HG03432 (cell line): ENCODE data around the gene ZBTB37.
"Not testable (repeated sequence)": the region's sequence is repeated elsewhere in the genome, so short reads cannot be mapped to it uniquely, and the experiment has no call there.

ENCODE experiments used
- ATAC-seq: cut with Tn5 transposase; IDR thresholded peaks from one replicate; pipeline ENCODE4 v1.9.1; 2021; ENCODE audit warnings: mild to moderate bottlenecking, moderate library complexity; ENCODE audit not compliant: unreplicated experiment

Gene ZBTB37

DNA sequence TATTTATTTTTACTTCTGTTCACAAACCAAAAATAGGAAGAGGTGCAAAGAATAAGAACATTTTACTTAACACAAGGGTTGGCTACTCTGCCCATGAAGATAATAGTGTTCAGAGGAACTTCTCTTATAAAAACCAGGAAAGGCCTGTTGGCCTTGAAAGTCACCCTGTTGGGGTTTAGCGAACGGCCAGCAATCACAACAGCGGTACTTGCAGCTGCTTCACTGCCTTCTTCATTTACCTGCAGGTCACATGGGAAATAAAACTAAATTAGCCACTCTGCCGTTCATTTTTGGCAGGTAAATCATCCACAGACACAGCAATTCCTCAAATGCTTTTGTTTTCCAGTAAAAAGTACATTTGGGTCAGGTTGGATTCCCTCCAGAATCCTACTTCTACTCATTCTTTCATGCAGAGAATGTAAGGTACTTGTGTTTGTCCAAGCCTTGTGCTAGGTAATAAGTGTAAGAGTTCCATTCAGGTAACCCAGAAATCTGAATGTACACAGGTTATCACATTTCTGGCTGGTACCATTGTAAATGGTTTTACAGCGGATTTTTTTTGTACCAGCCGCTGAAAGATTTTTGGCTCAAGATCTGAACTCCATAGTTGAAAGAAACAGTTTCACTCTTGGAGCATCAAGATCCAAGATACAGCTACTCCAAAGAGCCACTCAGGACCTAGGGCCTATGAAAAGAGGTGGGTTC is 35.8 kb downstream of the ZBTB37 start:
- ATAC-seq, result no peak

DNA sequence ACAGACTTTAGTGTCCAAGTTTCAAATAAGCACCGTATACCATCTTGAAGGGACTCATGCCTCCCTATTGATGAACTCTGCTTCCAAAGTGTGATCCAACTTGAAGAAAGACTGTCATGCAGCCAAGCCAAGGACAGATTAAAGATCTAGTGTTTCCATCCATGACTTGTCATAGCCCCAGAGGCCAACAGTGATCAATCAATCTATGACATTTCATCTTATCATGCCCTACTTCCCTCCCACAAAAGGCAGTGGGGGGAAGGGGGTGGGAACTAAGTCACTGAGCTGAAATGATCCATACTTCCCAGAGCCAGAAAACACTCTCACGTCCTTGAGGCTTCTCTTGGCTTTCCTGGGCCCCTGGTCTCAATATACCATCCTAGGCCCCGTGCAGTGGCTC is 44.9 kb downstream of the ZBTB37 start:
- no peak for ATAC-seq

DNA sequence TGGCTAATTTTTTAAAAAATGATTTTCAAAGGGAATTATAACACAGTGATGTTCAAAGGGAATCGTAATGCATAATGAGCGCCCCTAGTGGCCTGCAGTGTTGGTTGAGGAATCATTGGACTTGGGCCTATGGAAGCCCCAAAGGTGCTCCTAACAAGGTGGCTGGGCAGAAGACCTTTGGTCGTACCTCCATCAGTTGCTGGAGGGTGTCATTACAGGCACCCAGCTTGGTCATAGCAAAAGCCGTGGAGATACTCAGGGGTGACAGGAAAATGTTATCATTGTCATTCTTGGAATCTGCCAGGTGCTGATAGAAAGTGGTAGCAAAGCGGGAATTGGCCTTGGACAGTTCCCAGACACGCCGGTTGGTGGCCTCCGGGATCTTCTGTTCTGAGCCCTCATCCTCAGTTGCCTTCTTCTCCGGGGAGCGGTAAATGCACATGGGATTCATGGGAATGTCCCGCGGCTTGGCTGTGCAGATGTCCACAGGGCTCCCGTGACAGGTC is 46.2 kb downstream of the ZBTB37 start:
- ATAC-seq, result no peak

GRCh38 chr1:173915596-173915995 is 47.4 kb downstream of the ZBTB37 start:
- ATAC-seq, result no peak

GRCh38 chr1:173916667-173917066 is 48.5 kb downstream of the ZBTB37 start:
- no peak for ATAC-seq

DNA sequence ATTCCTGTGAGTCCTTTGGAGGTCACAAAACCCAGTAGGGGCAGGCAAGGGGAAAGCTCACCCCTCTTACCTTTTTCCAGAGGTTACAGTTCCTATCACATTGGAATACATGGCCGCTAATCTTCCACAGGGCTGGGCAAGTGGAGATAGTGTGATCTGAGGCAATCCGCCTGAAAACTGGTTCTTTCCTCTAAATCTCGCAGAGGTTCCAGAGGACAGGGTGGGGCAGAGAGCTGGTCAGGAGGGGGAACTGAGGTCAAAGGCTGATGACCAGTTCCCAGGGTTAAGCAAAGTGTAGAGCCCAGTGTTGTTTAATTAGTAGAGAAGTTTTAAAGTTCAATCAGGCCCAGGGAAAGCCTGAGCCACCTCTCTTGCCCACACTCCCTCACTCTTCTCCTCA is 49.0 kb downstream of the ZBTB37 start, which contains the start of gene SERPINC1:
TSS of gene SERPINC1 (minus strand) at position 179 of the 400 bp plus-strand sequence. CDS start at position 111, 68 bp downstream.
- ATAC-seq, result no peak

- no peak for ATAC-seq
Observed at GRCh38 chr1:173917635-173918493, 49.7 kb downstream of the ZBTB37 start.

- ATAC-seq, result no peak
Observed at GRCh38 chr1:173920861-173921260, 52.7 kb downstream of the ZBTB37 start.

GRCh38 chr1:173925306-173926242 is 57.4 kb downstream of the ZBTB37 start:
- ATAC-seq, result no peak

DNA sequence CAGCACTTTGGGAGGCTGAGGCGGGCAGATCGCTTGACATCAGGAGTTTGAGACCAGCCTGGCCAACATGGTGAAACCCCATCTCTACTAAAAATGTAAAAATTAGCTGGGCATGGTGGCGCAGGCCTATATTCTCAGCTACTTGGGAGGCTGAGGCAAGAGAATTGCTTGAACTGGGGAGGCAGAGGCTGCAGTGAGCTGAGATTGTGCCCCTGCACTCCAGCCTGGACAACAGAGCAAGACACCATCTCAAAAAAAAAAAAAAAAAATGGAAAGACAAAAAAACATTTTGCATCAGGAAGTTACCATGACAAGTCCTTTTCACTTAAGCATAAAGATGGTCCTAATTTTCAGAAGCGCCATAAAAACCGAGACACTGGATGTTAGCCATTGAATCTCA is 62.4 kb downstream of the ZBTB37 start:
- not testable (repeated sequence) for ATAC-seq

DNA sequence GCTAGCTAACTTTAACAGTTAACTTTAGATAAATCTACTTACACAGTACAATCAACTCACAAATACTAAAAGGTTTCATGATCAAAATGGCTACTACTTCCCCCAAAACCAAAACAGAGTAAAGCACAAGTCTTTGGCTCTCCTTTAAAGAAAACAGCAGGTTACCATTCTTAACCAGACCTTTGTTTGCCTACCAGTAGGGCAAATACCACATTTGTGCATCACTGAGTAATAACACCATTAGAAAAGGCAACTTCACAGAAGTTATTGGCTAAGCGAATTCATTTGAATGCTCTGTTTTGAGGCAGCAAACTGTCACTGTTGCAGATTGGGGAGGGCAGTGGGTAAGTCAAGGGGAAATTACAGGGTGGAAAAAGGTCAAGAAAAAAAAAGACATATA is 66.3 kb downstream of the ZBTB37 start:
- ATAC-seq, result no peak

GRCh38 chr1:173937062-173937461 is 68.9 kb downstream of the ZBTB37 start:
- peak; percentile 60 for ATAC-seq

GRCh38 chr1:173946380-173946921 is 78.3 kb downstream of the ZBTB37 start:
- ATAC-seq, result no peak

DNA sequence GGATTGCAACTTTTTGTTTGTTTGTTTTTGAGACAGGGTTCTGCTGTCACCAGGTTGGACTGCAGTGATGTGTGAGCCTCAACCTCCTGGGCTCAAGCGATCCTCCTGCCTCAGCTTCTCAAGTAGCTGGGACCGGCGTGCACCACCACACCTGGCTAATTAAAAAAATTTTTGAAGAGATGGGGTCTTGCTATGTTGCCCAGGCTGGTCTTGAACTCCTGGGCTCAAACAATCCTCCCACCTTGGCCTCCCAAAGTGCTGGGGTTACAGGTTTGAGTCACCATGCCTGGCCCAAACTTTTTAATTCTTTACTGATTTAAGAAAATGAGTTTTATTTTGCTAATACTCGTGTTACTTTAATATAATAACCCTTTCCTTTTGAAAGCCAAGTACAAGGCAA is 80.4 kb downstream of the ZBTB37 start:
- ATAC-seq, result no peak
